HG02840 (cell line): ENCODE results near the gene GRID1.

Source experiments
- ATAC-seq: cut with Tn5 transposase; IDR thresholded peaks from one replicate; pipeline ENCODE4 v1.9.1; 2021; ENCODE audit warnings: mild to moderate bottlenecking, moderate library complexity, moderate number of reproducible peaks; ENCODE audit not compliant: unreplicated experiment, low FRiP score

GRID1 gene

DNA sequence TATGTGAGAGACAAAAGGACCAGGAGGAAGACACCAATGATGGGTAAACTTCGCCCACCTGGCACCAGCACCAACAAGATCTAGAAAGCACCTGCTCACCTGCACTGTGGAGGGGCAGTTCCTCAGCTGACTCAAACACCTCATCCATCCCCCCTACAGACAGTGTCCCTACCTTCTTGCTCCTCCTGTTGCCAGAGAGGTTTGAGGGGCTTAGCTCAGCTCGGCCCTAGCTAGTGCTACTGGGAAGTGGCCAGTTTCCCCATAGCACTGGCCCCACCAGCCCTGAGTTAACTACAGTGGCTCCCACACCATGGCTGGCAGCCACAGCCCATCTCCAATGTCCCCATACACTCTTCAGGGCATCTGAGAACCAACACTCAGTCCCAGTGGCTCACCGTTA is 70.8 kb downstream of the GRID1 start:
- ATAC-seq, result no peak

DNA sequence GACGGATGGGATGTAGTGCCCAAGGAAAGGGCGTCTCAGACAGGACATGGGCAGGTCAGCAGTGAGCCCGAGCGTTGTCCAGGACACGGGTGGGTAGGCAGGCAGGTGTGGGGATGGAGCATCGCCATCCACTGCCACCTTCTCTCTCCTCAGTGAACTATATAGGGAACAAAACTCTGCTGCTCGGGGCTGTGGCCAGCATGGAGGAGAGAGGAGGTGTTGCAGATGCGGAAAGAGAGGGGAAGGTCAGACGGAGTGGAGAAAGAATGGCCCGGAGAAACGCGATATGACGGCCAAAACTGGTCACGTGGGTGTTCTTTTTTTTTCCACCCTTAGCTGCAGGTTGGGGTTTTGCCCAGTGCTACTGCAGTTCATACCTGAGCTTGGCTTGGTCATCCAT is 71.2 kb downstream of the GRID1 start:
- no peak for ATAC-seq

- ATAC-seq, result no peak
Measured at GRCh38 chr10:86294346-86295265, 72.0 kb downstream of the GRID1 start.

GRCh38 chr10:86293396-86293791 is 73.2 kb downstream of the GRID1 start:
- ATAC-seq, result no peak

DNA sequence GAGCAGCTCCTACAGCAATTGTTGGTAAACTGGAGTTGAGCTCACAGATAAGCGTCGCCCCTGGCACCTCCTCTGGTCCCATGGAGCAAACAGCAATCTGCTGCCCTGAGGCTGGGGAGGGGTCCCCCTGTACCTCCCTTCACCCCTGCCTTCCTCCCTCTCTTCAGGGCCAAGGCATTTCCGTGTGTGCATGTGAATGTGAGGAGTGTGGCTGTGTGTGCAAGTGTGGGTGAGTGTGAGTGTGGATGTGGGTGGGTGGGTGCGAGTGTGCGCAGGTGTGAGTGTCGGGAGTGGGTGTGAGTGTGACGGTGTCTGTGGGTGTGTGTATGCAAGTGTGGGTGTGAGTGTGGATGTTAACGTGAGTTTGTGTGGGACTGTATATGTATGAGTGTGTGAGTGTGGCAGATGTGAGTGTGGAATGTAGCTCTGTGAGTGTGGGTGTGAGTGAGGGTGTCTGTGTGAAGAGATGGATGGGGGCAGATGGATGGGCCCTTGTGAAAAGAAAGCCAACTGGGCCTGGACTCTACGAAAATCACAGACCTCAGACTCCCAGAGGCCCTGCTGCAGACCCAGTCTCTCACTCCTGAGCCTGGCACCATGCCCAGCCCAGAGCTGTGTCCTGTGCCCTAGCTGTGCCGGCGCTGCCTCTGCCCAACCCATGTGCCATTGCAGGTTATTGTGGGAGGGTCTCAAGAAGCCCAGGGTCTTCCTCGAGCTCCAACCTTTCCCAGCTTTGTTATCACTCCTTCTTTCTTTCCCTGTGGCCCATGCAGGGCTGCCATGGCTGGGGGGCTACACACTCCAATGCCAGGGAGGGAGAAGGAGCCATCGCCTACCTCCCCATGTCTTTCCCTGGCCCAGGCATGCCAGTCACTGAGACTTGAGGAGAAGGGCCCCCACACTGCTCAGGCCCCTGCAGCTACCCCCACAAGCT is 73.9 kb downstream of the GRID1 start:
- no peak for ATAC-seq

DNA sequence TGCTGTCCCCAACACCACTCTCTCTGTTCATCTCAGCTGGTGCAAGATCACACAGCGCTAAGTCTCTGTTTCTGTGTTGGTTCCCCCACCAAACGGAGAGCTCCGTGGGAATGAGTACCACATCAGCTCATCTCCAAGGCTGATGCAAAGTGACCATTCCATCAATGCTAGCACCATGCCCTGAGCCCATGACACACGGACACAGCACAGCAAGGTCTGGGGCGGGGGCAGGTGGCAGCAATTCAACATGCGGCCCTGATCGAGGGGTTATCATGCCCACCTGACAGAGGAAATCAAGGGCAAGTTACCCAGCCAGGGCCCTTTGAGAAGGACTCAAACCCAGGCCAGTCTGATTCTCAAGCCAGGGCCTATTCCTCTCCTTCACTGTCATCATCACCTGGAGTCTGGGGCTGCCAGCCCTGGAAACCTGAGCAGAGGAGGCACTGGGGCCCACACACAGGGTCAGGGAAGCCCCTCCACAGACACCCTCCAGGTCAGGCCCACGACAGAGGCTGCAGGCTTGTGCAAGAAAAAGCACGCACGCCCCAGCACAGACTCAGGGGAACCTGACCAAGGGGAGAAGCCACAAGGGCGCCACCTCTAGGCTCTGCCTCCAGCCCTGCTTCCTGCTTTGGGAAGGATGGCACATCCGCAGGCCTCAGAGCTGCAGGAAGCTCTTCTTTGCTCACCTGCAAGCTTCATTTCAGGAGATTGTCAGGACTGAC is 74.8 kb downstream of the GRID1 start:
- ATAC-seq, result no peak

GRCh38 chr10:86290933-86291615 is 75.5 kb downstream of the GRID1 start:
- no peak for ATAC-seq

- no peak for ATAC-seq
Measured at GRCh38 chr10:86289577-86289868, 77.1 kb downstream of the GRID1 start.

GRCh38 chr10:86288695-86289576 is 77.7 kb downstream of the GRID1 start:
- no peak for ATAC-seq

- ATAC-seq, result no peak
Measured at GRCh38 chr10:86287966-86288579, 78.5 kb downstream of the GRID1 start.

DNA sequence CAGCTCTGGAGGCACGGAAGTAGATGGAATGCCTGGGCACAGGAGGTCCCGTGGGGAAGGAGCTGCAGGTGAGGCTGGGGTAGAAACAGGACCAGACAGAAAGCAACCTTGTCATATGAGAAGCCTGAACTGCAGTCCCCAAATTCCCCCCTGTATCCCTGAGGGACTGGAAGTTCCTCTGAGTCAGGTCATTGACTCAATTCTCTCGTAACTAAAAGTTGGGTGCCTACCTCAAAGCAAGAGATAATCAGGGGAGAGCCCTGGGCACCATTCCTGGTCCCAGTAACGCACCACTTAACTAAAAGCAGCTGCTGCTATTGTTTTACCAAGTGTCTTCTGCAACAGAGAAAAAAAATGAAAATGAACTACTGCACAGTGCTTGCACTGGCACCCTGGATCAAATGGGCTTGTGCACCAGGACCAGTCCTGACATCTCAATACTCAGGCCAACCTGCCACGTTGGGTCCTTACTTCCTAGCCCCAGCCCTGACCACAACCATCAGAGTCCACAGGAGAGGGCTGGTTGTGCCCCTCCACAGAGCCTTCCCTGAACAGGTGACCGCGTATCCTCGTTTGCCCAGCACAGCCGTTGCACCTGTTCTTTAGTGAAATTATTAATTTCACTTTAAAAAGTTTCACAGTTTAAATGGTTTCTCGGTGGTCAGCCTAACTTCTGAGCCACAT is 79.3 kb downstream of the GRID1 start:
- no peak for ATAC-seq

GRCh38 chr10:86286236-86287109 is 80.1 kb downstream of the GRID1 start:
- ATAC-seq, result no peak

GRCh38 chr10:86285136-86285790 is 81.3 kb downstream of the GRID1 start:
- no peak for ATAC-seq

GRCh38 chr10:86284355-86285105 is 82.1 kb downstream of the GRID1 start:
- ATAC-seq, result no peak

- no peak for ATAC-seq
Measured at GRCh38 chr10:86283466-86284287, 82.9 kb downstream of the GRID1 start.
